BLaER1 (cell line): ENCODE results near the gene CRY1.

Source experiments
- H3K27ac ChIP-seq: shearing (Covaris generic); formaldehyde crosslinking; 2 replicates; pipeline ENCODE4 v1.8.1; 2022
- H3K27me3 ChIP-seq: shearing (Covaris generic); formaldehyde crosslinking; 2 replicates; pipeline ENCODE4 v1.8.1; 2022
- H3K36me3 ChIP-seq: shearing (Covaris generic); formaldehyde crosslinking; 2 replicates; pipeline ENCODE4 v1.8.1; 2022
- H3K4me1 ChIP-seq: shearing (Covaris generic); formaldehyde crosslinking; 2 replicates; pipeline ENCODE4 v1.8.1; 2022
- H3K4me2 ChIP-seq: shearing (Covaris generic); formaldehyde crosslinking; 2 replicates; pipeline ENCODE4 v1.8.1; 2022
- H3K4me3 ChIP-seq: shearing (Covaris generic); formaldehyde crosslinking; 2 replicates; pipeline ENCODE4 v1.8.1; 2022
- H3K9ac ChIP-seq: shearing (Covaris generic); formaldehyde crosslinking; 2 replicates; pipeline ENCODE4 v1.8.1; 2022
- H3K9me3 ChIP-seq: shearing (Covaris generic); formaldehyde crosslinking; 2 replicates; pipeline ENCODE4 v1.8.1; 2022
- H4K20me1 ChIP-seq: shearing (Covaris generic); formaldehyde crosslinking; 2 replicates; pipeline ENCODE4 v1.8.1; 2022
- Cebpa-rat ChIP-seq: shearing (Covaris generic); IDR thresholded peaks from 2 replicates; pipeline ENCODE4 v1.8.1; 2022

Gene CRY1

GRCh38 chr12:106978035-106978800 is 115.1 kb downstream of the CRY1 start:
- Histone ChIP-seq H3K4me2 (no peak overlapping the region), H4K20me1 (peaks cover 26% of the 10 kb centered on the region; the same call in 1 of the 2 replicates), H3K27ac (no peak overlapping the region), H3K27me3 (no peaks in the 10 kb centered on the region), H3K9me3 (no peaks in the 10 kb centered on the region), H3K9ac (no peak overlapping the region), H3K36me3 (peaks cover 28% of the 10 kb centered on the region), H3K4me3 (no peak overlapping the region), H3K4me1 (peaks cover 11% of the 10 kb centered on the region)
- no peak for TF ChIP-seq Cebpa-rat

- TF ChIP-seq Cebpa-rat: no peak
- Histone ChIP-seq H3K4me1 (peaks cover 11% of the 10 kb centered on the region), H3K9ac (no peak overlapping the region), H3K27me3 (no peaks in the 10 kb centered on the region), H3K4me2 (no peak overlapping the region), H4K20me1 (peaks cover 41% of the 10 kb centered on the region; the same call in 1 of the 2 replicates), H3K36me3 (peaks cover 33% of the 10 kb centered on the region), H3K27ac (no peak overlapping the region), H3K9me3 (no peaks in the 10 kb centered on the region), H3K4me3 (no peak overlapping the region)
Observed at GRCh38 chr12:106976668-106977067, 116.7 kb downstream of the CRY1 start.

- Histone ChIP-seq H3K4me3 (no peak overlapping the region), H3K9ac (no peak overlapping the region), H3K27ac (no peak overlapping the region), H3K36me3 (peaks cover 39% of the 10 kb centered on the region), H3K4me1 (peaks cover 11% of the 10 kb centered on the region), H3K27me3 (no peaks in the 10 kb centered on the region), H4K20me1 (peaks cover 45% of the 10 kb centered on the region; the same call in 1 of the 2 replicates), H3K9me3 (no peaks in the 10 kb centered on the region), H3K4me2 (no peak overlapping the region)
- no peak for TF ChIP-seq Cebpa-rat
Observed at GRCh38 chr12:106975993-106976658, 117.2 kb downstream of the CRY1 start.

GRCh38 chr12:106975098-106975497 is 118.3 kb downstream of the CRY1 start:
- H3K9ac ChIP-seq: no peak overlapping the region
- H3K4me2 ChIP-seq: no peak overlapping the region
- no peaks in the 10 kb centered on the region for H3K9me3 ChIP-seq
- H3K27me3 ChIP-seq: no peaks in the 10 kb centered on the region
- H3K36me3 ChIP-seq: peaks cover 48% of the 10 kb centered on the region
- no peak overlapping the region for H3K4me3 ChIP-seq
- TF ChIP-seq Cebpa-rat: no peak
- no peak overlapping the region for H3K27ac ChIP-seq
- peaks cover 49% of the 10 kb centered on the region; the same call in 1 of the 2 replicates for H4K20me1 ChIP-seq
- H3K4me1 ChIP-seq: peaks cover 11% of the 10 kb centered on the region

GRCh38 chr12:106974511-106974910 is 118.8 kb downstream of the CRY1 start:
- Histone ChIP-seq H4K20me1 (peaks cover 49% of the 10 kb centered on the region; the same call in 1 of the 2 replicates), H3K9ac (no peak overlapping the region), H3K27ac (no peak overlapping the region), H3K4me2 (peak overlapping the region; percentile 11), H3K4me3 (no peak overlapping the region), H3K27me3 (no peaks in the 10 kb centered on the region), H3K4me1 (peaks cover 11% of the 10 kb centered on the region), H3K36me3 (peaks cover 48% of the 10 kb centered on the region), H3K9me3 (no peaks in the 10 kb centered on the region)
- no peak for TF ChIP-seq Cebpa-rat

GRCh38 chr12:106973545-106973944 is 119.8 kb downstream of the CRY1 start:
- no peaks in the 10 kb centered on the region for H3K27me3 ChIP-seq
- peaks cover 49% of the 10 kb centered on the region; the same call in 1 of the 2 replicates for H4K20me1 ChIP-seq
- H3K4me3 ChIP-seq: no peak overlapping the region
- H3K9me3 ChIP-seq: no peaks in the 10 kb centered on the region
- no peak overlapping the region for H3K27ac ChIP-seq
- no peak overlapping the region for H3K9ac ChIP-seq
- no peak overlapping the region for H3K4me2 ChIP-seq
- H3K4me1 ChIP-seq: peaks cover 11% of the 10 kb centered on the region
- TF ChIP-seq Cebpa-rat: no peak
- H3K36me3 ChIP-seq: peaks cover 56% of the 10 kb centered on the region

- Histone ChIP-seq H3K27me3 (no peaks in the 10 kb centered on the region), H3K36me3 (peaks cover 66% of the 10 kb centered on the region), H3K4me2 (no peak overlapping the region), H3K4me1 (peaks cover 11% of the 10 kb centered on the region), H3K9me3 (no peaks in the 10 kb centered on the region), H4K20me1 (peaks cover 69% of the 10 kb centered on the region), H3K9ac (no peak overlapping the region), H3K4me3 (no peak overlapping the region), H3K27ac (no peak overlapping the region)
- no peak for TF ChIP-seq Cebpa-rat
Observed at GRCh38 chr12:106971065-106971464, 122.3 kb downstream of the CRY1 start.

GRCh38 chr12:106964526-106964925 is 128.8 kb downstream of the CRY1 start:
- no peak overlapping the region for H3K27ac ChIP-seq

GRCh38 chr12:106962286-106962685 is 131.1 kb downstream of the CRY1 start:
- no peak for TF ChIP-seq Cebpa-rat
- Histone ChIP-seq H3K4me3 (no peak overlapping the region), H3K27ac (no peak overlapping the region), H3K27me3 (no peaks in the 10 kb centered on the region), H3K9me3 (no peaks in the 10 kb centered on the region), H3K4me2 (no peak overlapping the region), H4K20me1 (peaks cover 91% of the 10 kb centered on the region), H3K36me3 (peaks cover 67% of the 10 kb centered on the region), H3K4me1 (peaks cover 21% of the 10 kb centered on the region), H3K9ac (no peak overlapping the region)

More at GRCh38 chr12:106964526-106964925, 128.8 kb downstream of the CRY1 start:
- Histone ChIP-seq H3K9me3 (no peaks in the 10 kb centered on the region), H4K20me1 (peaks cover 88% of the 10 kb centered on the region), H3K4me1 (peaks cover 1% of the 10 kb centered on the region; the same call in 1 of the 2 replicates), H3K4me3 (no peak overlapping the region), H3K36me3 (peaks cover 85% of the 10 kb centered on the region), H3K4me2 (no peak overlapping the region), H3K27me3 (no peaks in the 10 kb centered on the region), H3K9ac (no peak overlapping the region)
- no peak for TF ChIP-seq Cebpa-rat

GRCh38 chr12:106960443-106960842 is 132.9 kb downstream of the CRY1 start:
- Histone ChIP-seq H3K36me3 (peaks cover 50% of the 10 kb centered on the region), H3K9me3 (no peaks in the 10 kb centered on the region), H3K27me3 (no peaks in the 10 kb centered on the region), H3K9ac (no peak overlapping the region), H4K20me1 (peaks cover 73% of the 10 kb centered on the region), H3K4me2 (no peak overlapping the region), H3K27ac (no peak overlapping the region), H3K4me1 (peaks cover 21% of the 10 kb centered on the region), H3K4me3 (no peak overlapping the region)
- no peak for TF ChIP-seq Cebpa-rat
